Measurements from ENCODE around the gene STX16.

The STX16 gene

DNA sequence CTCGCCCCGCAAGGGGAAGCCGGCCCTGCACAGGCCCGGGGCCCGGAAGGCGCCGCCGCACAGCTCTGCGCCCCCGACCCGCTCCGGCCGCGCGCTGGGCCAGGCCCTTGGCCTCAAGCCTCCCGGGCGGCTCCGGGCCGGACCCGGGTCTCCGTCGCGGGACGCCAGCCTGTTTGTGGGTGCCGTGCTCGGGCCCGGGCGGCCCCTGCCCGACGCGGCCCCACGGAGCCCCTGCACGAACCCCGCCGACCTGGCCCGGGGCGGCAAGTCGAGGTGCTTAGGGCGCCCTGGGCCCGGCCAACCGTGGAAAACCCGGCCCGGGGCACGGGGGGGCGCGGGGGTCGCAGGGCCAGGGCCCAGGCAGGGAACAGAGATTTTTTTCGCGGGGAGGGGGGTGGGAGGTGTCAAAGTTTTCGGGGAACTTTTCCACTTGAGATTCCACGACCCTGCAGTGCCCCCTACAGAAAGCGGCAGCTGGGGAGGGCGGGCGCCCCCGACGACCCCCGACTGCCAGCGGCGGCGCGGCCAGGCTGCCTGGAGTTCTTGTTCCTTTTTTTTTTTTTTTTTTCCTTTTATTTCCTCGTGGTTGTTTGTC is 805 bp upstream of the STX16 start:
- intact Hi-C loops (cut with DNase I): loop anchor here (1.0 to 10.0 kb wide), 4 partner anchors 42 to 413 kb away; partner anchors contain the start of genes GNAS, GNAS-AS1, NPEPL1 and VAPB
- DNase-seq: peak in 2 of 10 donors; percentile 34 to 78

- intact Hi-C loops (cut with DNase I): loop anchor here (5.0 to 10.0 kb wide), 3 partner anchors 41 to 267 kb away; partner anchors contain the start of genes GNAS, GNAS-AS1, NPEPL1 and VAPB
- DNase-seq: peak in 7 of 10 donors; percentile 30 to 86 (median 46)
Measured at GRCh38 chr20:58651559-58651945, 469 bp downstream of the STX16 start.

GRCh38 chr20:58651946-58652605 is 993 bp downstream of the STX16 start:
- peak in 1 of 10 donors; percentile 19 for DNase-seq
- intact Hi-C loops (cut with DNase I): loop anchor here (5.0 to 10.0 kb wide), 3 partner anchors 40 to 267 kb away; partner anchors contain the start of genes GNAS, GNAS-AS1, NPEPL1 and VAPB

DNA sequence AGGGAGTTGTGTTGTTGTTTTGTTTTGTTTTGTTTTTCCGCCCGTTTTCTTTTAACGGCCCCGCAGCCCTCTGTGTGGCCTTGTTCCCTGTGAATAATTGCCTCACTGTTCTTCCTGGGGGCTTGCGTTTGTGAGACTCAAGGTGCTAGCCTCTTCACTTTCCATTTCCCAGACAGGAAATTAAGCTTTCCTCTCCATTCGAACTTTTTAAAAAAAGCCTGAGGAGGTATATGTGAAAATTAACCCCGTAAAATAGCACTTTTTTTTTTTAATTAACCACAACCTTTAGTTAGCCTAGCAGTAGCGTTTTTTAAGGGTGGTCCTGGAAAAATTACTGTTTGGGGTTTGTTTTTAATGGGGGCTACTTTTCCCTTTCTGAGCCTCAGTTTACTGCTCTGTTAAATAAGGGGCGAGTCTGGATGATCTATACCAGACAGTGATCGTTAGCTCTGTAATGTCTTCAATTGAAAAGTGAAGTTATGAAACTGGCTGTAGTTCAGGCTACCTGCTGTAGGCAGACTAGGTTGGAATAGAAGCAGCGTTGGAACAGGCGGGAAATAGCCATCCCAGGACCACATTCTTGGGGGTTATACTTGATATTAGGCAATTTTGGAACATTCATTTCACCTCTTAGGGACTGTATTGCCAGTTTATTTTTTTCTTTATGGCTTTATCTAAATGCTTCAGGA is 1.7 kb downstream of the STX16 start:
- no peak for DNase-seq
- intact Hi-C loops (cut with DNase I): loop anchor here (5.0 to 10.0 kb wide), 3 partner anchors 40 to 268 kb away; partner anchors contain the start of genes GNAS, GNAS-AS1, NPEPL1 and VAPB

GRCh38 chr20:58654337-58654736 is 3.3 kb downstream of the STX16 start:
- intact Hi-C loops (cut with DNase I): loop anchor here (5.0 to 10.0 kb wide), 3 partner anchors 38 to 270 kb away; partner anchors contain the start of genes GNAS, GNAS-AS1, NPEPL1 and VAPB
- no peak for DNase-seq

- intact Hi-C loops (cut with DNase I): loop anchor here (10.0 kb wide), 2 partner anchors 199 to 271 kb away; partner anchors contain the start of genes GNAS, GNAS-AS1 and VAPB
- no peak for DNase-seq
Measured at GRCh38 chr20:58655328-58656107, 4.4 kb downstream of the STX16 start.

DNA sequence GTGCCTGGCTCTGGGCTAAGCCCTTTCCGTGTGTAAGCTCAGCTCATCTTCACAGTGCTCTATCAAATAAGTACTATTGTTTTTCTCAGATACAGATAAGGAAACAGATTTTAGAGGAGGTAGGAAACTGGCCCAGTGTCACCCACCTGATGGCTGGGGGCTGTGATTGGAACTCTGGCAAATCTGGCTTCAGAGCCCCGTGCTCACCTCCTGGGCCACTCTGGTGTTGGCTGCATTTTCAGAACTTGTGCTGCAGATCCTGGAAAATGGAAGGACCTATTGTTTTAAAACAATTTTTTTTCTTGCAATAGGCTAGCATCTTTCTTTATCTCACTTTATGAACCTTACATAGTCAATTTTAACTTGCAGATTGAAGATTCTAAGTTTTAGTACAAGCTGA is 5.7 kb downstream of the STX16 start:
- intact Hi-C loops (cut with DNase I): loop anchor here (10.0 kb wide), 2 partner anchors 198 to 272 kb away; partner anchors contain the start of genes GNAS, GNAS-AS1 and VAPB
- no peak for DNase-seq

GRCh38 chr20:58657262-58657661 is 6.2 kb downstream of the STX16 start:
- intact Hi-C loops (cut with DNase I): loop anchor here (10.0 kb wide), 2 partner anchors 198 to 272 kb away; partner anchors contain the start of genes GNAS, GNAS-AS1 and VAPB

DNA sequence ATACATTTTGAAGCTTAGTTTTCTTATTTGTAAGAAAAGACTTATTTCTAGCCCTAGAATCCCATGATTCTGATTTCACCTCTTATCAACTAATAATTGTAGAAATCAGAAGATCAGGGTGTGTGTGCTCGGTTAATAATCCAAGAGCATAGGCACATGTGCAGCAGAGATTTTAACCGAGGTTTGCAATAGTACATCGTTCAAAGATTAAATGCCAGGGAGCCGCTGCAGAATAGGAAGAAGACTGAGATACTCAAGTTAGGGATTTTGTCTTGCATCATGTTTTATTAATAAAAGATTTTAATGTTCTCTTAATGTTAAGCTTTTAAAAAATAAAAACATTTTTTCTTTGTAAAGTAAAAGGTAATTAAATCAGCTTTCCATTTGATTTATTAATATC is 6.9 kb downstream of the STX16 start:
- no peak for DNase-seq
- intact Hi-C loops (cut with DNase I): loop anchor here (10.0 kb wide), 2 partner anchors 197 to 273 kb away; partner anchors contain the start of genes GNAS, GNAS-AS1 and VAPB

More at GRCh38 chr20:58657262-58657661, 6.2 kb downstream of the STX16 start:
- no peak for DNase-seq

DNA sequence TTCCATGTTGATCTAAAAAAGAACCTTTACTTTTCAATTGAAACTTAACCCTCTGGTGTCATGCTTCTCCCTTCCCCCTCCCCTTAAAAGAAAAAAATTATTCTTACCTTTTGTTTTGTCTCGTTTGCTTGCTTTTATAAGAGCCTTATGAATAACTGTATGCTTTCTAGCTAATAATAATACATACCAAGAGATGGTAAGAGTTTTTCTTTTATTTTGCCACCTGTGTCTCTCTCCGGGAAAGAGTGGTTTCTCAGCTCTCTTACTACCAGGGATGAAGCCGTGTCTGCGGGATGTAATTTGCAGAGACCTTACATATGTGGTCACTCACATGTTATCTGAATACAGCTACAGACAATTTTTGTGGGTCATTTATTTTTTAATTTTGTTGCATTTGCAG is 7.7 kb downstream of the STX16 start:
- intact Hi-C loops (cut with DNase I): loop anchor here (10.0 kb wide), 2 partner anchors 196 to 274 kb away; partner anchors contain the start of genes GNAS, GNAS-AS1 and VAPB
- DNase-seq: no peak

DNA sequence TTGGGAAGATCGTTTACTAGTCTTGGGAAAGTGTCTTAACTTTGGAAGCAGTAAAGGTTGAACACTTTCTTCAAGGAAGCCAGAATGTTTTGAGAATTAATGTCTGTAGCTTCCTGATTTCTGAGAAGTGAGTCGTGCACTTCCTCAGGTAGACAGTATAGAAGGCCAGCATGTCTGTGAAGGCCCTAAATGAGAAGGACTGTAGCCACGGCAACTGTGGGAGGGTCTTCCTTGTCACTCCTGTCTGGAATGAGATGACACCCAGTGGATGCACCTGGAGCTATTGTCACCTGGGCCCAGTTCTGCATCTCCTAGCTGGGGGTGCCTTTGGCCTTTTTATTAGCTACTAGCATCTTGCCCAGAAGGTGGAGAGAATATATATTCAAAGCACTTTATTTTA is 8.8 kb downstream of the STX16 start:
- DNase-seq: no peak
- intact Hi-C loops (cut with DNase I): loop anchor here (10.0 kb wide), 2 partner anchors 195 to 275 kb away; partner anchors contain the start of genes GNAS, GNAS-AS1 and VAPB

DNA sequence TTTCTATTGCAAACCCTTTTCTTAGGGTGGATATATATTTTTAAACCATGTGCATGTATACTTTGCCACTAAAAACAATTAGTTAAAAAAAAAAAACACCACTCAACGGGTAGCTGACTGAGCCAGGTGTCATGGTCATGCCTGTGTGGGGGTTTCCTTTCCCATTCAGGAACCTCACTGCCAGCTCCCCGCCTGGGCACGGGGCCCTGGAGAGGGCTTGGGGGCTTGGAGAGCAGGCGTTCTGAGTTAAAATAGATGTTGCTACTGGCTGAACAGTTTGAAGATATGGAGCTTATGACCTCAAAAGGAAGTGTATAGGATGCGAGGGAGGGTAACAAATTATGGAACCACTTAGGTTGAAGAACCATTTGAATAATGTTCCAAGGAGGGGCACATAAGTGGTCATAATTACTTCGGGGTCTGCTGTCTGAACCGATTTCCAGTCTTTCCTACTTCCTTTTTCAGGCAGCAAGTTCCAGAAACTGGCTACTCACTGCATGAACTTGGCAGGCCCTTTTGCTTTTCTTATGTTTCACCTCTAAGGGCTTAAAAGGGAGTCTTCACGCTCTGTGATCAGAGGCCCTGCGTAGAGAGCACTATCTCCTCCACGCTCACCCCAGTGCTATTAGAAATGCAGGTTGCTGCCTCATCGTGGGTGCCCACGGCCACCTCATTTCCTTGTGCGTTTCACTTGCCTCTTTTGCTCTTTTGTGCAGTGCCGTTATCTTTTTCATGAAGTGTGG is 9.9 kb downstream of the STX16 start:
- DNase-seq: no peak
- intact Hi-C loops (cut with DNase I): no loop called here

DNA sequence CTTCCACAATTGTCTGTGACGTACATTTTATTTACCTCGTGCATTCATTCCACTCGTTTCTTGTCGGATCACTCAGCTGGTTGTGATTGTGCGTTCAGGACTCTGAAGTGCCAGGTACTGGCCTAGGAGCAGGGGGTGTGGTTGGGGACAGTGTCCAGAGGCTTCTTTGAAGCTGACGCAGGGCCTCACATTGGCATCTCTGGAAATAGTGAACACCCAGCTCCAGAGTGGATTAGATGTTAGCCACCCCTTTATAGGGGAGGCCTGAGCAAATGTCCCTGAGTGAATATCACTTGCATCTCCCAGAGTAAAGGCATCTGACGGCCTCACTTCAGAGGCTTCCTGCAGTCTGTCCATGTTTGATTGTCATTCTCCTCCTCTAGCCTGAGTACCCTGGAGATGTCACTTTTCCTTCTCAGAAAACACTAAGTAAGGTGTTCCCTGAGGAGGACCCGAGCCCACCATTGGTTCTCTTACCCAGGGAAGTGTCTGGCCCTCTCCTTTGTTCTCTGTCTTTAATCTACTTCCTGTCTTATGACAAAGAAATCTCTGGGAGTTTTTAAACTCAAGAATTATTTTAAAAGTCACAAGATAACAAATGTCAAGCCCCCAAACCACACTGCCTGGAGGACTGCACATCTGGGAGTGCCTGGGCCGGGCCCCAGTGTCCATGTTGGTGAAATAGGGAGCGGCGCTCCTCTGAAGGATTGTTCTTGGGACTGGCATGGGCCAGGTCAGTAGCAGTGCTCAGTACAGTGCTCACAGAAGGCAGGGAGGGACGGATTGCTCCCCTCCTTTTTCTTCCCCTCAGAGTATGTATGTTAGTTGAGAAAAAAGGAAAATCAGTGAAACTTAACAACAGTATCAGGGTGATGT is 10.8 kb downstream of the STX16 start:
- intact Hi-C loops (cut with DNase I): no loop called here
- no peak for DNase-seq

DNA sequence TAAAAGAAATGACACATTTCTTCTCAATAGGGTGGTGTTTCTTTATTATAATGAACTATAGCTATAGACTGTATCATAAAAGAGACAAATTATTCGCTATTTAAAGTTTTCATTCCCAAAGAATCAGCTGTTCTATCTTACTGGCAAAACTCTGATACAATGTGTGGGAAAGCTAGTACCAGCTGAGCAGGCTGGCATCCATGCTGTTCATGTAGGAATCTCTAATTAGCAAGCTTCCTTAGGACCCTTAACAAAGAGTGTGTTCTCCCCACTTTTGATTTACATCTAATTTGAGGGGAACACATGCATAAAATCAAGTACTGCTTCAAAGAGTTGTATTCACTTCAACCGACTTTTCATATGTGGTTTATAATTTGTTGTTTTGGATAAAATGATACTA is 13.2 kb downstream of the STX16 start:
- intact Hi-C loops (cut with DNase I): no loop called here

GRCh38 chr20:58664883-58665282 is 13.8 kb downstream of the STX16 start:
- intact Hi-C loops (cut with DNase I): no loop called here
- DNase-seq: no peak

More for the DNA sequence above, 13.2 kb downstream of the STX16 start:
- no peak for DNase-seq

DNA sequence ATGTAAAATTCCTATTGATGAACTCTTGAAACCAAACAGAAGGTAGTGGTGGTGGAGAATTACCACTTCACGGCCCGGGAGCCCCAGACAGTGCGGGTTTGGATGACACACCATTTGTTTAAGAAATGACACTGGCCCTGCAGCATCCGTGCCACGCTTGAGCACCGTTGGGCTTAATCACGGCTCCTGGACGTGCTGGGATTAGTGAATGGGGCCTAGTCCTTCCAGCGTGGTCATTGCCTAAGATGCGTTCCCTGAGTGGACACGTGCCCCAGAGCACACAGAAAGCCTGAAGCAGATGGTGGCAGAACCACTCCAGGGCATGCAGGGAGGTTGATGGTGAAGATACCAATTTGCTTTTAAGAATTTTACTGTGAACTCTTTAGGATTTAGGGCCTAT is 14.5 kb downstream of the STX16 start:
- peak in 1 of 10 donors; percentile 52 for DNase-seq
- intact Hi-C loops (cut with DNase I): no loop called here

GRCh38 chr20:58666702-58667101 is 15.6 kb downstream of the STX16 start:
- intact Hi-C loops (cut with DNase I): no loop called here
- DNase-seq: no peak

DNA sequence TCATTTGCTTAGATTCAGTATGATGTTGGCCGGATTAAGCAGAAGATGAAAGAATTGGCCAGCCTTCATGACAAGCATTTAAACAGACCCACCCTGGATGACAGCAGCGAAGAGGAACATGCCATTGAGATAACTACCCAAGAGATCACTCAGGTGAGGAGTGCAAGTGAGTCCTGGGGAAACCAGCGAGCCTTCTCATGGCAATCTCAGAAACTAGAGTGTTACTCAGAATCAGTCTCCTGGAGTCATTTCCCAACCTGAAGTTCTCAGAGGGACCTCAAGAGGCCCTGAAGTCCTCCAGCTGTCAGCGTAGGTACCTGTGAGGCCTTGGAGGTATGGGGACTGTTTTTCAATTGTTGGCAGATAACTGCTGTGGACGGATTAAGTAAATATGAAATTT is 16.9 kb downstream of the STX16 start:
- no peak for DNase-seq
- intact Hi-C loops (cut with DNase I): no loop called here
